GM23338 (cell line): ENCODE measurements around the gene TUFT1.

Experiments
- CREB1 ChIP-seq: fragments of 250-450 bp; sonication (Bioruptor Pico); IDR thresholded peaks from 2 replicates; pipeline ENCODE4 v1.5.0; 2020; ENCODE audit warnings: low read depth, mild to moderate bottlenecking, moderate library complexity
- POLR2AphosphoS5 ChIP-seq: IDR thresholded peaks from 2 replicates; pipeline ENCODE4 v1.6.1; 2016; ENCODE audit warnings: antibody characterized with exemption, low read depth
- TF ChIP-seq, protein P1 (sequence below), 2 experiments: fragments of 200-600 bp in 1 of 2; sonication (generic) in 1 of 2; conservative IDR thresholded peaks; 2 replicates each; pipeline versions ENCODE4 v1.5.1 to v1.6.1; 2016 to 2017; ENCODE audit warnings: antibody characterized with exemption in 2 of 2, low read depth in 2 of 2, mild to moderate bottlenecking in 2 of 2, moderate library complexity in 1 of 2

DNA sequence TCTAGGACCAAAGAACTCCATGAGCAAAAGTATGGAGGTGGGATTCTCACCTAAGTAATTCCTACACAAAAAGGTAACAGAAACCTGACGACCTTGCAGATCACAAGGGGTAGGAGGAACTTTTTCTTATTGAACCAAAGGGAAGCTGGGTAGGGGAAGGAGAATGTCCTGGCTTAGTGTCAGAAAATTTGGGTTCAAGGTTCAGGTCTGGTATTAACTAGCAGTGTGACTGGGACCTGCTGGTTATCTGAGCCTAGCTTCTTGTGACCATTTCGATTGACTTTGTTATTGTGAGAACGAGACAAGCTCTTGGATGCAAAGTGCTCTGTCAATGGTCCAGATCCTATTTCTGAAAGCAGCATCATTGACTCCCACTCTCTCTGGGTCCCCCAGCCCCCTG, 66.7 kb downstream of the TUFT1 start:
- TF ChIP-seq, protein P1, sequence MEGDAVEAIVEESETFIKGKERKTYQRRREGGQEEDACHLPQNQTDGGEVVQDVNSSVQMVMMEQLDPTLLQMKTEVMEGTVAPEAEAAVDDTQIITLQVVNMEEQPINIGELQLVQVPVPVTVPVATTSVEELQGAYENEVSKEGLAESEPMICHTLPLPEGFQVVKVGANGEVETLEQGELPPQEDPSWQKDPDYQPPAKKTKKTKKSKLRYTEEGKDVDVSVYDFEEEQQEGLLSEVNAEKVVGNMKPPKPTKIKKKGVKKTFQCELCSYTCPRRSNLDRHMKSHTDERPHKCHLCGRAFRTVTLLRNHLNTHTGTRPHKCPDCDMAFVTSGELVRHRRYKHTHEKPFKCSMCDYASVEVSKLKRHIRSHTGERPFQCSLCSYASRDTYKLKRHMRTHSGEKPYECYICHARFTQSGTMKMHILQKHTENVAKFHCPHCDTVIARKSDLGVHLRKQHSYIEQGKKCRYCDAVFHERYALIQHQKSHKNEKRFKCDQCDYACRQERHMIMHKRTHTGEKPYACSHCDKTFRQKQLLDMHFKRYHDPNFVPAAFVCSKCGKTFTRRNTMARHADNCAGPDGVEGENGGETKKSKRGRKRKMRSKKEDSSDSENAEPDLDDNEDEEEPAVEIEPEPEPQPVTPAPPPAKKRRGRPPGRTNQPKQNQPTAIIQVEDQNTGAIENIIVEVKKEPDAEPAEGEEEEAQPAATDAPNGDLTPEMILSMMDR (conservative IDR thresholded peaks at IDR 0.05; ENCODE audit: low read depth in 2 of 2) = no peak
- TF ChIP-seq POLR2AphosphoS5 (no peak), CREB1 (no peak)
